ENCODE data around the gene USP35. TPM values are rescaled to one million over a fixed set of nuclear protein-coding genes. Genes with fewer than 3 reads are reported as not detected.

Gene USP35
- total RNA-seq, 1 donor, result 21.4 TPM

DNA sequence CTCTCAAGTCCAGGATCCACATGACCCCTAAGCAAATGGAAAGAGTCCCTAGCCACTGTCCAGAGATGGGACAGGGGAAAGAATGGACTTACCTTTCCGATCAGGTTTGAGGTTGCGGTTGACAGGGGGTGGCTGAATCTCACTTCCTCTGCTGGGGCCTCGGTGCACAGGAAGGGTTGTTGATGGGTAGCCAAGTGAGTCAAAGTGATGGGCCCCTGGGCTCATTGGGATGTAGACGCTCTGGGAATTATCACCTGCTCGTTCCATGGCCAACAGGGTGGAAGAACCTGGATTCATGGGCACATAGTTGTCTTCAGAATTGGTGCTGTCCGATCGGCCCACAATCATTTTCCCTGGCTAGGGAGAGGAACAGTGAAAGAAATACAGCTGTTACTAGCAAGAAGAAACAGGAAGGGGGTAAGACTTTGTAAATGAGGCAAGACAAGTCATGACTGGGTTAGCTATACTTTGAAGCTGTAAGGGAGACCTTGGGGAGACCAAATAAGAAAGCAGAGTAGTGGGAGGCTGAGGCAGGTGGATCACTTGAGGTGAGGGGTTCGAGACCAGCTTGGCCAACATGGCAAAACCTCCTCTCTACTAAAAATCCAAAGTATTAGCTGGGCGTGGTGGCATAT lies 34.7 kb downstream of the USP35 start:
- DNase-seq (ENCODE audit: insufficient read length, low spot score, missing footprints), result no peak
- Histone ChIP-seq H3K4me3 (ENCODE audit: insufficient read depth, low read length) (no peak overlapping the region), H3K36me3 (ENCODE audit: insufficient read depth, low read length) (peaks cover 32% of the 10 kb centered on the region)

GRCh38 chr11:78224506-78224905 lies 35.8 kb downstream of the USP35 start:
- Histone ChIP-seq H3K4me2 (ENCODE audit: insufficient read depth, low read length) (no peak overlapping the region), H3K4me3 (ENCODE audit: insufficient read depth, low read length) (no peak overlapping the region), H3K79me2 (ENCODE audit: insufficient read depth, low read length) (no peaks in the 10 kb centered on the region), H3K4me1 (ENCODE audit: insufficient read depth, low read length) (no peaks in the 10 kb centered on the region), H3K36me3 (ENCODE audit: insufficient read depth, low read length) (peaks cover 32% of the 10 kb centered on the region), H3K27me3 (ENCODE audit: insufficient read depth, low read length) (no peaks in the 10 kb centered on the region), H4K20me1 (ENCODE audit: insufficient read depth, low read length) (no peaks in the 10 kb centered on the region), H3K27ac (ENCODE audit: low read depth, low read length) (no peak overlapping the region), H2AFZ (ENCODE audit: low read length) (no peak overlapping the region), H3K9me3 (ENCODE audit: low read depth, low read length) (no peaks in the 10 kb centered on the region)
- TF ChIP-seq, protein P1, sequence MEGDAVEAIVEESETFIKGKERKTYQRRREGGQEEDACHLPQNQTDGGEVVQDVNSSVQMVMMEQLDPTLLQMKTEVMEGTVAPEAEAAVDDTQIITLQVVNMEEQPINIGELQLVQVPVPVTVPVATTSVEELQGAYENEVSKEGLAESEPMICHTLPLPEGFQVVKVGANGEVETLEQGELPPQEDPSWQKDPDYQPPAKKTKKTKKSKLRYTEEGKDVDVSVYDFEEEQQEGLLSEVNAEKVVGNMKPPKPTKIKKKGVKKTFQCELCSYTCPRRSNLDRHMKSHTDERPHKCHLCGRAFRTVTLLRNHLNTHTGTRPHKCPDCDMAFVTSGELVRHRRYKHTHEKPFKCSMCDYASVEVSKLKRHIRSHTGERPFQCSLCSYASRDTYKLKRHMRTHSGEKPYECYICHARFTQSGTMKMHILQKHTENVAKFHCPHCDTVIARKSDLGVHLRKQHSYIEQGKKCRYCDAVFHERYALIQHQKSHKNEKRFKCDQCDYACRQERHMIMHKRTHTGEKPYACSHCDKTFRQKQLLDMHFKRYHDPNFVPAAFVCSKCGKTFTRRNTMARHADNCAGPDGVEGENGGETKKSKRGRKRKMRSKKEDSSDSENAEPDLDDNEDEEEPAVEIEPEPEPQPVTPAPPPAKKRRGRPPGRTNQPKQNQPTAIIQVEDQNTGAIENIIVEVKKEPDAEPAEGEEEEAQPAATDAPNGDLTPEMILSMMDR (IDR thresholded peaks at IDR 0.05; ENCODE audit: extremely low read depth, low read depth, low read length), result no peak
- no peak for DNase-seq (ENCODE audit: insufficient read length, low spot score, missing footprints)

More for the DNA sequence above, 34.7 kb downstream of the USP35 start:
- no peak overlapping the region for H3K4me2 ChIP-seq (ENCODE audit: insufficient read depth, low read length)
- no peaks in the 10 kb centered on the region for H3K4me1 ChIP-seq (ENCODE audit: insufficient read depth, low read length)
- H3K27ac ChIP-seq (ENCODE audit: low read depth, low read length), result no peak overlapping the region
- H3K79me2 ChIP-seq (ENCODE audit: insufficient read depth, low read length), result no peaks in the 10 kb centered on the region
- TF ChIP-seq, protein P1 (IDR thresholded peaks at IDR 0.05; ENCODE audit: extremely low read depth, low read depth, low read length), result no peak
- H4K20me1 ChIP-seq (ENCODE audit: insufficient read depth, low read length), result no peaks in the 10 kb centered on the region
- no peaks in the 10 kb centered on the region for H3K9me3 ChIP-seq (ENCODE audit: low read depth, low read length)
- no peaks in the 10 kb centered on the region for H3K27me3 ChIP-seq (ENCODE audit: insufficient read depth, low read length)
- no peak overlapping the region for H2AFZ ChIP-seq (ENCODE audit: low read length)

- H3K4me3 ChIP-seq (ENCODE audit: insufficient read depth, low read length), result no peak overlapping the region
- no peaks in the 10 kb centered on the region for H4K20me1 ChIP-seq (ENCODE audit: insufficient read depth, low read length)
- no peaks in the 10 kb centered on the region for H3K9me3 ChIP-seq (ENCODE audit: low read depth, low read length)
- TF ChIP-seq, protein P1 (IDR thresholded peaks at IDR 0.05; ENCODE audit: extremely low read depth, low read depth, low read length), result no peak
- DNase-seq (ENCODE audit: insufficient read length, low spot score, missing footprints), result no peak
- no peaks in the 10 kb centered on the region for H3K27me3 ChIP-seq (ENCODE audit: insufficient read depth, low read length)
- peaks cover 29% of the 10 kb centered on the region for H3K36me3 ChIP-seq (ENCODE audit: insufficient read depth, low read length)
- H3K79me2 ChIP-seq (ENCODE audit: insufficient read depth, low read length), result no peaks in the 10 kb centered on the region
- H3K4me1 ChIP-seq (ENCODE audit: insufficient read depth, low read length), result no peaks in the 10 kb centered on the region
- no peak overlapping the region for H3K27ac ChIP-seq (ENCODE audit: low read depth, low read length)
- no peak overlapping the region for H3K4me2 ChIP-seq (ENCODE audit: insufficient read depth, low read length)
- no peak overlapping the region for H2AFZ ChIP-seq (ENCODE audit: low read length)
Measured at GRCh38 chr11:78224906-78225420, 36.2 kb downstream of the USP35 start.
